HepG2 (cell line): ENCODE data around the gene OSER1. TPM values are rescaled to one million over a fixed set of nuclear protein-coding genes. Genes with fewer than 3 reads are reported as not detected.

ENCODE experiments used
- BHLHE40 ChIP-seq: IDR thresholded peaks from 2 replicates; pipeline ENCODE4 v1.6.1; 2011; ENCODE audit warnings: low read length, improper control_type of control experiment
- BRCA1 ChIP-seq: sonication (generic); formaldehyde crosslinking; IDR thresholded peaks from 2 replicates; pipeline ENCODE4 v1.4.0; 2020; ENCODE audit warnings: missing genetic modification reagents
- CBX1 ChIP-seq: IDR thresholded peaks from one replicate; pipeline ENCODE4 v1.6.1; 2016; ENCODE audit warnings: antibody characterized with exemption, low read depth
- CCAR2 ChIP-seq: fragments of 200-400 bp; formaldehyde crosslinking; optimal IDR thresholded peaks from 2 replicates; pipeline ENCODE3; 2018; ENCODE audit warnings: low read depth, mild to moderate bottlenecking, low read length, moderate library complexity
- CREM ChIP-seq, 2 experiments: sonication (generic) in 1 of 2; formaldehyde crosslinking in 1 of 2; IDR thresholded peaks; 2 replicates each; pipeline versions ENCODE4 v1.4.0 to v1.6.1; 2016 to 2020; ENCODE audit warnings: antibody characterized with exemption in 1 of 2, mild to moderate bottlenecking in 1 of 2, missing genetic modification reagents in 1 of 2
- CSRNP1 ChIP-seq: sonication (generic); formaldehyde crosslinking; IDR thresholded peaks from 2 replicates; pipeline ENCODE4 v1.8.1; 2023; ENCODE audit warnings: mild to moderate bottlenecking, missing genetic modification reagents
- DRAP1 ChIP-seq: IDR thresholded peaks from 2 replicates; pipeline ENCODE4 v1.6.1; 2016; ENCODE audit warnings: missing genetic modification reagents, missing compliant biosample characterization
- FOSL2 ChIP-seq: sonication (generic); formaldehyde crosslinking; IDR thresholded peaks from 2 replicates; pipeline ENCODE4 v1.4.0; 2020; ENCODE audit warnings: missing genetic modification reagents
- FOXP4 ChIP-seq: sonication (generic); formaldehyde crosslinking; IDR thresholded peaks from 2 replicates; pipeline ENCODE4 v1.4.0; 2020; ENCODE audit warnings: missing genetic modification reagents
- HOXD1 ChIP-seq: sonication (generic); formaldehyde crosslinking; IDR thresholded peaks from 2 replicates; pipeline ENCODE4 v1.5.0; 2020; ENCODE audit warnings: missing genetic modification reagents
- KLF6 ChIP-seq: IDR thresholded peaks from 2 replicates; pipeline ENCODE4 v1.8.0; 2016; ENCODE audit warnings: missing biosample characterization, missing genetic modification reagents
- MBNL3 ChIP-seq: fragments of 250-450 bp; sonication (Bioruptor Pico); conservative IDR thresholded peaks from 2 replicates; pipeline ENCODE4 v1.8.0; 2022; ENCODE audit warnings: mild to moderate bottlenecking, inconsistent platforms
- NKX3-1 ChIP-seq: sonication (generic); formaldehyde crosslinking; IDR thresholded peaks from 2 replicates; pipeline ENCODE4 v1.5.0; 2020; ENCODE audit warnings: missing genetic modification reagents
- PAXIP1 ChIP-seq: sonication (generic); formaldehyde crosslinking; conservative IDR thresholded peaks from 2 replicates; pipeline ENCODE4 v1.4.0; 2020; ENCODE audit warnings: mild to moderate bottlenecking, missing genetic modification reagents, moderate library complexity
- TCF12 ChIP-seq, 2 experiments: fragments of 450-650 bp in 1 of 2; sonication (generic) in 1 of 2; formaldehyde crosslinking in 1 of 2; IDR thresholded peaks; 2 replicates each; pipeline versions ENCODE4 v1.6.1 to v1.8.0; 2017 to 2022; ENCODE audit warnings: antibody characterized with exemption in 1 of 2, mild to moderate bottlenecking in 1 of 2, missing genetic modification reagents in 1 of 2, moderate library complexity in 1 of 2
- ZBTB34 ChIP-seq: sonication (generic); formaldehyde crosslinking; IDR thresholded peaks from 2 replicates; pipeline ENCODE4 v1.8.0; 2022; ENCODE audit warnings: mild to moderate bottlenecking, missing genetic modification reagents
- ZNF10 ChIP-seq: sonication (generic); formaldehyde crosslinking; IDR thresholded peaks from 2 replicates; pipeline ENCODE4 v1.4.0; 2020; ENCODE audit warnings: mild to moderate bottlenecking, low read depth, missing genetic modification reagents, borderline replicate concordance
- ZNF362 ChIP-seq: sonication (generic); formaldehyde crosslinking; IDR thresholded peaks from 2 replicates; pipeline ENCODE4 v1.4.0; 2020; ENCODE audit warnings: missing genetic modification reagents, mild to moderate bottlenecking, borderline replicate concordance
- ZNF530 ChIP-seq: sonication (generic); formaldehyde crosslinking; IDR thresholded peaks from 2 replicates; pipeline ENCODE4 v1.5.0; 2020; ENCODE audit warnings: low read depth, mild to moderate bottlenecking, missing genetic modification reagents
- ZZZ3 ChIP-seq: sonication (generic); formaldehyde crosslinking; IDR thresholded peaks from 2 replicates; pipeline ENCODE4 v1.4.0; 2020; ENCODE audit warnings: missing genetic modification reagents, mild to moderate bottlenecking, borderline replicate concordance
- polyA plus RNA-seq, 8 experiments: library from polyadenylated mRNA; depleted of rRNA in 3 of 8; stranded (reverse) in 7 of 8; unstranded in 1 of 8; fragments of >200 nt; fragmentation: Illumina TruSeq in 4 of 8; extraction: Trizol in 4 of 8; gene quantifications; 2 replicates each; pipeline versions ENCODE4 v1.2.1 to v1.2.3, GENCODE V29; 2011 to 2016; ENCODE audit warnings: low read depth in 4 of 8, missing spikeins in 1 of 8, mixed read lengths in 1 of 8; ENCODE audit not compliant: insufficient read depth in 1 of 8
- total RNA-seq, 5 experiments: library from RNA; depleted of rRNA; stranded (reverse); fragments of >200 nt; fragmentation: Illumina TruSeq; extraction: Trizol; gene quantifications; 2 replicates each; pipeline ENCODE4 v1.2.3, GENCODE V29; 2016; ENCODE audit warnings: low read depth in 1 of 5

OSER1 gene
- total and polyA plus RNA-seq, 2 of the 13 experiments (the other 11 are each of a cell fraction or from before 2014, with no cell fraction given) = 71.2 to 71.5 TPM

GRCh38 chr20:44215125-44215524 is 4.6 kb upstream of the OSER1 start (continued):
- TF ChIP-seq MBNL3 (no peak), CREM (IDR thresholded peaks at IDR 0.05) (no peak), CREM (CRISPR knock-in tag; IDR thresholded peaks at IDR 0.05) (no peak), CCAR2 (no peak), NKX3-1 (CRISPR knock-in tag) (no peak), FOSL2 (CRISPR knock-in tag) (peak; percentile 53), ZNF10 (no peak), BRCA1 (CRISPR knock-in tag) (no peak), FOXP4 (no peak), ZBTB34 (CRISPR knock-in tag) (no peak), DRAP1 (peak; percentile 31; the same call in 1 of the 2 replicates), KLF6 (CRISPR knock-in tag) (0 out of 2 replicates have a peak, but pooled peaks have one; percentile 58), CSRNP1 (CRISPR knock-in tag) (no peak), HOXD1 (CRISPR knock-in tag) (no peak), TCF12 (IDR thresholded peaks at IDR 0.05) (no peak), TCF12 (CRISPR knock-in tag; IDR thresholded peaks at IDR 0.05) (no peak), CBX1 (no peak), ZNF530 (CRISPR knock-in tag) (no peak), BHLHE40 (no peak), ZZZ3 (CRISPR knock-in tag) (no peak), PAXIP1 (no peak), ZNF362 (CRISPR knock-in tag) (no peak)
